Testis (tissue), 2 donors: ENCODE measurements around the gene OR4K5.

Experiments
- CTCF ChIP-seq, 3 experiments: fragments of 450-650 bp in 2 of 3; fragments of 200-600 bp in 1 of 3; sonication (generic) in 1 of 3; IDR thresholded peaks; one replicate each; pipeline ENCODE4 v1.5.1; 2016 to 2019; ENCODE audit warnings: antibody characterized with exemption in 3 of 3, mild to moderate bottlenecking in 2 of 3, moderate library complexity in 1 of 3
- POLR2A ChIP-seq: fragments of 450-650 bp; IDR thresholded peaks from one replicate; pipeline ENCODE4 v1.6.1; 2017; ENCODE audit warnings: antibody characterized with exemption, mild to moderate bottlenecking, moderate library complexity

DNA sequence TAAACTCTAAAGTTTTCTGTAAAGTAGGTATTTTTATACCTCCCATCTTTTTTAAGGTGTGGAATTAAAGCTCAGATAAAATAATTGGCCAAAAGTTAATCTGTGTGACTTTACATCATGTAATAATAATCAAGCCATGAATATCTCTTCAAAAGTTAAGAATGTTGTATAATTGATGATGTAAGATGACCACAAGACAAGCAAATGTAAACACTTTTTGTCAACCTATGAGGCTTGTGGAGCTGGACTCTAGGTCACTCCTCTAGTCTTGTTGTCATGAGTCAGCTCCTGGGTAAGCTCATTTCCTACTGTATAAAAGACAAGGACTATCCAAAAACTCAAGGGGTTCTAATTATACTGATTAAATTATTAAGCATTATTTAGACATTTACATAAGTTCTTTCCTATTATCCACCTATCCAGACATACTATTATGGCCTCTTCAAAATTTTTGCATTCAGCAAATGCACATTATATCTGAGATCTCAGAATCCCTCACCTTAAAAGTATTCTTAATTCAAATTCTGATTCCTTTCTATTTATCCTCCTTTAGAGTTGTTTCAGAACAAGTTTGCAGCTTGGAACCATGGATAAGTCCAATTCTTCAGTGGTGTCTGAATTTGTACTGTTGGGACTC lies at the start of gene OR4K5:
- TF ChIP-seq CTCF (IDR thresholded peaks at IDR 0.05) (no peak), POLR2A (no peak)
